H9 (cell line): Measurements from ENCODE around the gene ZNF521. TPM values are rescaled to one million over a fixed set of nuclear protein-coding genes. Genes with fewer than 3 reads are reported as not detected.

ENCODE experiments used
- DNase-seq: peaks from one replicate; pipeline ENCODE4 v3.0.0-alpha.2; 2017
- H2AFZ ChIP-seq: one replicate; pipeline ENCODE4 v1.6.1; 2013; ENCODE audit warnings: mild to moderate bottlenecking, low read length, control low read depth, moderate library complexity
- H2AK5ac ChIP-seq: 2 replicates; pipeline ENCODE4 v1.6.1; 2013; ENCODE audit warnings: low read length, control low read depth, mixed read lengths; ENCODE audit not compliant: insufficient read length
- H2BK120ac ChIP-seq: one replicate; pipeline ENCODE4 v1.6.1; 2013; ENCODE audit warnings: low read depth, mild to moderate bottlenecking, low read length, control low read depth, inconsistent platforms; ENCODE audit not compliant: poor library complexity, severe bottlenecking
- H2BK12ac ChIP-seq: 2 replicates; pipeline ENCODE4 v1.6.1; 2013; ENCODE audit warnings: low read length, control low read depth, mixed read lengths, low read depth; ENCODE audit not compliant: insufficient read length
- H2BK15ac ChIP-seq: 2 replicates; pipeline ENCODE4 v1.6.1; 2013; ENCODE audit warnings: low read depth, low read length, control low read depth
- H2BK20ac ChIP-seq: one replicate; pipeline ENCODE4 v1.6.1; 2013; ENCODE audit warnings: low read depth, mild to moderate bottlenecking, low read length, control low read depth, inconsistent platforms; ENCODE audit not compliant: poor library complexity, severe bottlenecking
- H2BK5ac ChIP-seq: 2 replicates; pipeline ENCODE4 v1.6.1; 2013; ENCODE audit warnings: low read length, control low read depth, mixed read lengths; ENCODE audit not compliant: insufficient read length
- H3K14ac ChIP-seq: 2 replicates; pipeline ENCODE4 v1.6.1; 2013; ENCODE audit warnings: low read length, control low read depth; ENCODE audit not compliant: insufficient read depth
- H3K18ac ChIP-seq: 2 replicates; pipeline ENCODE4 v1.6.1; 2013; ENCODE audit warnings: low read depth, mild to moderate bottlenecking, mixed read lengths, low read length, control low read depth; ENCODE audit not compliant: insufficient read length
- H3K23ac ChIP-seq: 2 replicates; pipeline ENCODE4 v1.6.1; 2013; ENCODE audit warnings: low read length, control low read depth, mixed read lengths, low read depth; ENCODE audit not compliant: insufficient read length
- H3K23me2 ChIP-seq: 2 replicates; pipeline ENCODE4 v1.6.1; 2013; ENCODE audit warnings: low read depth, mild to moderate bottlenecking, mixed read lengths, low read length, control low read depth; ENCODE audit not compliant: insufficient read length, poor library complexity, severe bottlenecking
- H3K27ac ChIP-seq: 2 replicates; pipeline ENCODE4 v1.5.1; 2013; ENCODE audit warnings: low read length, control low read depth, mixed read lengths, low read depth; ENCODE audit not compliant: insufficient read length
- H3K27me3 ChIP-seq: 2 replicates; pipeline ENCODE4 v1.6.1; 2013; ENCODE audit warnings: low read length, control low read depth, inconsistent platforms; ENCODE audit not compliant: insufficient read depth
- H3K4ac ChIP-seq: 2 replicates; pipeline ENCODE4 v1.6.1; 2013; ENCODE audit warnings: low read depth, mild to moderate bottlenecking, control low read depth, inconsistent platforms, low read length, moderate library complexity
- H3K4me1 ChIP-seq: 2 replicates; pipeline ENCODE4 v1.6.1; 2013; ENCODE audit warnings: low read length, control low read depth, inconsistent platforms; ENCODE audit not compliant: insufficient read depth
- H3K4me2 ChIP-seq: 2 replicates; pipeline ENCODE4 v1.6.1; 2013; ENCODE audit warnings: low read length, control low read depth, mixed read lengths; ENCODE audit not compliant: insufficient read length, insufficient read depth
- H3K56ac ChIP-seq: 2 replicates; pipeline ENCODE4 v1.6.1; 2013; ENCODE audit warnings: low read depth, mild to moderate bottlenecking, mixed read lengths, low read length, control low read depth; ENCODE audit not compliant: insufficient read length
- H3K79me1 ChIP-seq: 2 replicates; pipeline ENCODE4 v1.6.1; 2013; ENCODE audit warnings: low read depth, mild to moderate bottlenecking, moderate library complexity, low read length, control low read depth, inconsistent platforms; ENCODE audit not compliant: insufficient read depth, poor library complexity, severe bottlenecking
- H3K79me2 ChIP-seq: 2 replicates; pipeline ENCODE4 v1.6.1; 2013; ENCODE audit warnings: low read length, control low read depth, inconsistent platforms; ENCODE audit not compliant: insufficient read depth
- H3K9ac ChIP-seq: 2 replicates; pipeline ENCODE4 v1.6.1; 2013; ENCODE audit warnings: low read length, control low read depth, mixed read lengths; ENCODE audit not compliant: insufficient read length; ENCODE audit errors: extremely low read depth
- H3K9me3 ChIP-seq: one replicate; pipeline ENCODE4 v1.6.1; 2013; ENCODE audit warnings: low read depth, low read length, inconsistent platforms; ENCODE audit not compliant: control insufficient read depth
- H3T11ph ChIP-seq: one replicate; pipeline ENCODE4 v1.6.1; 2013; ENCODE audit warnings: mild to moderate bottlenecking, low read length, control low read depth, inconsistent platforms
- H4K20me1 ChIP-seq: one replicate; pipeline ENCODE4 v1.6.1; 2013; ENCODE audit not compliant: control insufficient read depth, insufficient read length, insufficient read depth
- H4K5ac ChIP-seq: 2 replicates; pipeline ENCODE4 v1.6.1; 2013; ENCODE audit warnings: low read depth, mild to moderate bottlenecking, mixed read lengths, low read length, control low read depth; ENCODE audit not compliant: insufficient read length
- H4K8ac ChIP-seq: replicated peaks from 2 replicates; pipeline ENCODE4 v1.6.1; 2013; ENCODE audit warnings: low read length, control low read depth, mixed read lengths, low read depth; ENCODE audit not compliant: insufficient read length
- H4K91ac ChIP-seq: 2 replicates; pipeline ENCODE4 v1.6.1; 2013; ENCODE audit warnings: low read depth, mild to moderate bottlenecking, moderate library complexity, mixed read lengths, low read length, control low read depth; ENCODE audit not compliant: insufficient read length
- H3K27ac Mint-ChIP-seq, 3 experiments: 2 replicates in 2 of 3; 3 replicates in 1 of 3; pipeline ENCODE4 v1.8.0; 2020 to 2021; ENCODE audit warnings: mixed read lengths in 3 of 3, mild to moderate bottlenecking in 1 of 3, moderate library complexity in 1 of 3
- H3K27me3 Mint-ChIP-seq: 2 replicates; pipeline ENCODE4 v1.8.0; 2021; ENCODE audit warnings: low read depth, mild to moderate bottlenecking, moderate library complexity, mixed read lengths
- H3K36me3 Mint-ChIP-seq, 3 experiments: 2 replicates in 2 of 3; 3 replicates in 1 of 3; pipeline ENCODE4 v1.8.0; 2020 to 2021; ENCODE audit warnings: low read depth in 3 of 3, mixed read lengths in 3 of 3; ENCODE audit not compliant: insufficient read depth in 1 of 3
- H3K4me1 Mint-ChIP-seq, 2 experiments: 2 replicates each; pipeline ENCODE4 v1.8.0; 2020; ENCODE audit warnings: mixed read lengths in 2 of 2
- H3K4me3 Mint-ChIP-seq, 2 experiments: 2 replicates in 1 of 2; 3 replicates in 1 of 2; pipeline ENCODE4 v1.8.0; 2020 to 2021; ENCODE audit warnings: mild to moderate bottlenecking in 2 of 2, mixed read lengths in 2 of 2, moderate library complexity in 1 of 2
- H3K9me3 Mint-ChIP-seq, 2 experiments: 2 replicates in 1 of 2; 3 replicates in 1 of 2; pipeline ENCODE4 v1.8.0; 2020; ENCODE audit warnings: mild to moderate bottlenecking in 2 of 2, mixed read lengths in 2 of 2, moderate library complexity in 1 of 2
- WGBS: extraction: QIAGEN DNeasy Blood & Tissue Kit; methylation state at CpG from one replicate; pipeline ENCODE4 v1.1.7; 2013; ENCODE audit warnings: missing lambda C conversion rate, low lambda C conversion rate, mixed read lengths; ENCODE audit not compliant: insufficient read length; ENCODE audit errors: extremely low coverage; 5-methylcytosine and 5-hydroxymethylcytosine counted together
- total RNA-seq: library from RNA; stranded (reverse); gene quantifications from 2 replicates; pipeline ENCODE4 v1.2.1, GENCODE V29; 2021
- TF ChIP-seq, protein P1 (sequence below): fragments of 200-600 bp; sonication (generic); conservative IDR thresholded peaks from 3 replicates; pipeline ENCODE4 v1.8.0; 2021; ENCODE audit warnings: antibody characterized with exemption, mild to moderate bottlenecking

ZNF521 gene
- total RNA-seq, 1 experiment from 2014 or later = 3.3 TPM

DNA sequence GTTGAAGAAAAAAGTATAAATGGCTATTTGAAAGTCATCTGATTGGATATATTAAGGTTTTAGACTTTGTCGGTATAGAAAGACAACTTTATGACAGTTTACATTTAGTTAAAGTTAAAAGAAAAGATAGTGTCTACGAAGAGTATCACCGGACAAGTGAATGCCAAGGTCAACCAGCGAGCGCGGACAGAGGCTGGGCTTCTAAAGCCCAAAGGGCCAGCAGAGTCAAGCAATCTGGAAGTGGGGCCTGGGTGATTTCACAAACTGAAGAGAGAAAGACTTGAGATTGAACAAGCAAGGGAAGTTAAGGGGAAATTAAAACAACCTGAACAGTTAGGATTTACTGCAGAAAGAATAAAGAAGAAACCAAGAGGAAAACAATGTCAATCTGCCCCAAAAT is 16.3 kb downstream of the ZNF521 start:
- Histone ChIP-seq H3K79me2 (no peaks in the 10 kb centered on the region), H2BK12ac (no peak overlapping the region), H4K5ac (no peak overlapping the region), H3K9me3 (no peaks in the 10 kb centered on the region), H3K14ac (no peak overlapping the region), H2BK5ac (no peak overlapping the region), H3K4me2 (no peak overlapping the region), H3K79me1 (no peaks in the 10 kb centered on the region), H4K91ac (no peak overlapping the region), H4K8ac (no peak overlapping the region), H3K23me2 (no peaks in the 10 kb centered on the region), H2BK20ac (no peak overlapping the region), H3K18ac (no peak overlapping the region), H2BK120ac (no peak overlapping the region), H3K9ac (no peak overlapping the region), H2BK15ac (no peak overlapping the region), H3K56ac (no peak overlapping the region), H3T11ph (no peak overlapping the region), H3K27ac (no peak overlapping the region), H3K27me3 (no peaks in the 10 kb centered on the region), H3K4ac (no peak overlapping the region), H4K20me1 (no peaks in the 10 kb centered on the region), H2AFZ (no peak overlapping the region), H2AK5ac (no peak overlapping the region), H3K23ac (no peak overlapping the region), H3K4me1 (no peaks in the 10 kb centered on the region)
- no peak overlapping the region for H3K27ac Mint-ChIP-seq
- H3K27me3 Mint-ChIP-seq = peaks cover 7% of the 10 kb centered on the region; the same call in 1 of the 2 replicates
- no CpG with 5 or more reads among the region's 6 CpGs for WGBS
- no peaks in the 10 kb centered on the region for H3K9me3 Mint-ChIP-seq
- peaks cover 0 to 16% of the 10 kb centered on the region in 2 experiments; a peak in 2 of 4 replicates for H3K4me1 Mint-ChIP-seq
- TF ChIP-seq, protein P1, sequence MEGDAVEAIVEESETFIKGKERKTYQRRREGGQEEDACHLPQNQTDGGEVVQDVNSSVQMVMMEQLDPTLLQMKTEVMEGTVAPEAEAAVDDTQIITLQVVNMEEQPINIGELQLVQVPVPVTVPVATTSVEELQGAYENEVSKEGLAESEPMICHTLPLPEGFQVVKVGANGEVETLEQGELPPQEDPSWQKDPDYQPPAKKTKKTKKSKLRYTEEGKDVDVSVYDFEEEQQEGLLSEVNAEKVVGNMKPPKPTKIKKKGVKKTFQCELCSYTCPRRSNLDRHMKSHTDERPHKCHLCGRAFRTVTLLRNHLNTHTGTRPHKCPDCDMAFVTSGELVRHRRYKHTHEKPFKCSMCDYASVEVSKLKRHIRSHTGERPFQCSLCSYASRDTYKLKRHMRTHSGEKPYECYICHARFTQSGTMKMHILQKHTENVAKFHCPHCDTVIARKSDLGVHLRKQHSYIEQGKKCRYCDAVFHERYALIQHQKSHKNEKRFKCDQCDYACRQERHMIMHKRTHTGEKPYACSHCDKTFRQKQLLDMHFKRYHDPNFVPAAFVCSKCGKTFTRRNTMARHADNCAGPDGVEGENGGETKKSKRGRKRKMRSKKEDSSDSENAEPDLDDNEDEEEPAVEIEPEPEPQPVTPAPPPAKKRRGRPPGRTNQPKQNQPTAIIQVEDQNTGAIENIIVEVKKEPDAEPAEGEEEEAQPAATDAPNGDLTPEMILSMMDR = no peak
- no peaks in the 10 kb centered on the region for H3K36me3 Mint-ChIP-seq
- H3K4me3 Mint-ChIP-seq = no peak overlapping the region
- no peak for DNase-seq
